Breast epithelium (tissue), 3 donors: ENCODE data around the gene GIPC3.

Source experiments
- CTCF ChIP-seq, 3 donors: fragments of 450-650 bp; IDR thresholded peaks; one replicate each; pipeline ENCODE4 v1.5.1; 2016 to 2017; ENCODE audit warnings: antibody characterized with exemption in 3 of 3, mild to moderate bottlenecking in 3 of 3, moderate library complexity in 3 of 3
- POLR2A ChIP-seq: fragments of 450-650 bp; IDR thresholded peaks from one replicate; pipeline ENCODE4 v1.6.1; 2016; ENCODE audit warnings: antibody characterized with exemption, mild to moderate bottlenecking, moderate library complexity
- POLR2AphosphoS5 ChIP-seq, 3 donors: sonication (generic); formaldehyde crosslinking; IDR thresholded peaks; one replicate each; pipeline ENCODE4 v1.6.1; 2017; ENCODE audit warnings: antibody characterized with exemption in 3 of 3

GRCh38 chr19:3618811-3619630 is 33.7 kb downstream of the GIPC3 start:
- TF ChIP-seq POLR2A (no peak), CTCF (IDR thresholded peaks at IDR 0.05) (no peak), POLR2AphosphoS5 (IDR thresholded peaks at IDR 0.05) (no peak)
